ENCODE data around the gene PPP2R3A.

- TF ChIP-seq POLR2AphosphoS5 (IDR thresholded peaks at IDR 0.05; ENCODE audit: low read depth, low read length) (no peak), TAF1 (IDR thresholded peaks at IDR 0.05; ENCODE audit: borderline replicate concordance, insufficient read depth, low read length) (no peak)
Measured at GRCh38 chr3:135989242-135989641, 23.7 kb downstream of the PPP2R3A start.
